ENCODE measurements around the gene GABRA5. TPM values are rescaled to one million over a fixed set of nuclear protein-coding genes. Genes with fewer than 3 reads are reported as not detected.

Gene GABRA5
- total and polyA plus RNA-seq, 2 donors (not counting 1 experiment from before 2014, with no cell fraction given): 0.23 TPM; not detected in 1

GRCh38 chr15:26970712-26971210, 103.9 kb downstream of the GABRA5 start, which contains the start of gene GABRG3:
Gene GABRG3, plus strand, starts transcription at chr15:26971181.
- H3K79me2 ChIP-seq (ENCODE audit: control insufficient read depth, insufficient read depth, low read length): no peaks in the 10 kb centered on the region
- H3K9ac ChIP-seq (ENCODE audit: insufficient read depth, low read length): no peak within 1 kb of the TSS
- TF ChIP-seq CTCF (conservative IDR thresholded peaks at IDR 0.05 in 1 of 2, IDR thresholded peaks at IDR 0.05 in 1 of 2; ENCODE audit: low read depth in 1 of 2, low read length in 2 of 2): no peak
- TF ChIP-seq EZH2 (IDR thresholded peaks at IDR 0.05; ENCODE audit: low read length, missing control alignments): no peak
- H3K4me1 ChIP-seq (ENCODE audit: control insufficient read depth, extremely low read depth, insufficient read depth, low read length): no peaks in the 10 kb centered on the region
- peak in 1 of 2 donors; percentile 36 for DNase-seq (ENCODE audit: low read depth in 2 of 2)
- no peak within 1 kb of the TSS for H2AFZ ChIP-seq (ENCODE audit: low read length)
- no peak within 1 kb of the TSS for H3K27ac ChIP-seq (ENCODE audit: insufficient read depth, low read length)
- H3K27me3 ChIP-seq (ENCODE audit: control insufficient read depth, insufficient read depth, low read length): no peaks in the 10 kb centered on the region
- no peak within 1 kb of the TSS for H3K4me2 ChIP-seq (ENCODE audit: extremely low read depth, insufficient read depth, low read length)
- H4K20me1 ChIP-seq (ENCODE audit: control insufficient read depth, extremely low read depth, insufficient read depth, low read length): no peaks in the 10 kb centered on the region
- H3K9me3 ChIP-seq (ENCODE audit: control insufficient read depth, insufficient read depth, low read depth, low read length): no peaks in the 10 kb centered on the region
- H3K4me3 ChIP-seq (replicated peaks in 1 of 4; ENCODE audit: control extremely low read depth in 1 of 4, insufficient read depth in 1 of 4, low read depth in 3 of 4, low read length in 4 of 4): no peak within 1 kb of the TSS
- H3K36me3 ChIP-seq (ENCODE audit: control insufficient read depth, insufficient read depth, low read length): no peaks in the 10 kb centered on the region

GRCh38 chr15:26971271-26972018, 104.6 kb downstream of the GABRA5 start:
- Histone ChIP-seq H3K4me2 (ENCODE audit: extremely low read depth, insufficient read depth, low read length) (no peak overlapping the region), H3K9me3 (ENCODE audit: control insufficient read depth, insufficient read depth, low read depth, low read length) (no peaks in the 10 kb centered on the region), H3K79me2 (ENCODE audit: control insufficient read depth, insufficient read depth, low read length) (no peaks in the 10 kb centered on the region), H3K27ac (ENCODE audit: insufficient read depth, low read length) (no peak overlapping the region), H4K20me1 (ENCODE audit: control insufficient read depth, extremely low read depth, insufficient read depth, low read length) (no peaks in the 10 kb centered on the region), H2AFZ (ENCODE audit: low read length) (no peak overlapping the region), H3K4me1 (ENCODE audit: control insufficient read depth, extremely low read depth, insufficient read depth, low read length) (no peaks in the 10 kb centered on the region), H3K27me3 (ENCODE audit: control insufficient read depth, insufficient read depth, low read length) (no peaks in the 10 kb centered on the region), H3K36me3 (ENCODE audit: control insufficient read depth, insufficient read depth, low read length) (no peaks in the 10 kb centered on the region), H3K9ac (ENCODE audit: insufficient read depth, low read length) (no peak overlapping the region), H3K4me3 (replicated peaks in 1 of 4; ENCODE audit: control extremely low read depth in 1 of 4, insufficient read depth in 1 of 4, low read depth in 3 of 4, low read length in 4 of 4) (no peak overlapping the region)
- DNase-seq (ENCODE audit: low read depth in 2 of 2): peak in 1 of 2 donors; percentile 12
- no peak for TF ChIP-seq EZH2 (IDR thresholded peaks at IDR 0.05; ENCODE audit: low read length, missing control alignments)
- TF ChIP-seq CTCF (conservative IDR thresholded peaks at IDR 0.05 in 1 of 2, IDR thresholded peaks at IDR 0.05 in 1 of 2; ENCODE audit: low read depth in 1 of 2, low read length in 2 of 2): no peak

GRCh38 chr15:26972636-26973035, 105.8 kb downstream of the GABRA5 start:
- peak in 1 of 2 donors; percentile 45 for DNase-seq (ENCODE audit: low read depth in 2 of 2)

More at GRCh38 chr15:26972636-26973035, 105.8 kb downstream of the GABRA5 start:
- Histone ChIP-seq H3K79me2 (ENCODE audit: control insufficient read depth, insufficient read depth, low read length) (no peaks in the 10 kb centered on the region), H3K9ac (ENCODE audit: insufficient read depth, low read length) (no peak overlapping the region), H3K4me3 (replicated peaks in 1 of 4; ENCODE audit: control extremely low read depth in 1 of 4, insufficient read depth in 1 of 4, low read depth in 3 of 4, low read length in 4 of 4) (no peak overlapping the region), H3K4me1 (ENCODE audit: control insufficient read depth, extremely low read depth, insufficient read depth, low read length) (no peaks in the 10 kb centered on the region), H4K20me1 (ENCODE audit: control insufficient read depth, extremely low read depth, insufficient read depth, low read length) (no peaks in the 10 kb centered on the region), H3K36me3 (ENCODE audit: control insufficient read depth, insufficient read depth, low read length) (no peaks in the 10 kb centered on the region), H3K27me3 (ENCODE audit: control insufficient read depth, insufficient read depth, low read length) (no peaks in the 10 kb centered on the region), H3K9me3 (ENCODE audit: control insufficient read depth, insufficient read depth, low read depth, low read length) (no peaks in the 10 kb centered on the region), H3K27ac (ENCODE audit: insufficient read depth, low read length) (no peak overlapping the region), H3K4me2 (ENCODE audit: extremely low read depth, insufficient read depth, low read length) (no peak overlapping the region), H2AFZ (ENCODE audit: low read length) (no peak overlapping the region)
- no peak for TF ChIP-seq CTCF (conservative IDR thresholded peaks at IDR 0.05 in 1 of 2, IDR thresholded peaks at IDR 0.05 in 1 of 2; ENCODE audit: low read depth in 1 of 2, low read length in 2 of 2)
- TF ChIP-seq EZH2 (IDR thresholded peaks at IDR 0.05; ENCODE audit: low read length, missing control alignments): no peak
